ENCODE data around the gene ALCAM.

Gene ALCAM

GRCh38 chr3:105470851-105471250 lies 104.1 kb downstream of the ALCAM start:
- DNase-seq (ENCODE audit: low spot score), result no peak
- no peak for TF ChIP-seq CTCF (IDR thresholded peaks at IDR 0.05; ENCODE audit: extremely low read depth, missing control alignments)

GRCh38 chr3:105473521-105474223 lies 107.0 kb downstream of the ALCAM start:
- no peak for TF ChIP-seq CTCF (IDR thresholded peaks at IDR 0.05; ENCODE audit: extremely low read depth, missing control alignments)
- no peak for DNase-seq (ENCODE audit: low spot score)

GRCh38 chr3:105480768-105481167 lies 114.1 kb downstream of the ALCAM start:
- DNase-seq (ENCODE audit: low spot score), result no peak
- TF ChIP-seq CTCF (IDR thresholded peaks at IDR 0.05; ENCODE audit: extremely low read depth, missing control alignments), result no peak

GRCh38 chr3:105483476-105483875 lies 116.8 kb downstream of the ALCAM start:
- no peak for TF ChIP-seq CTCF (IDR thresholded peaks at IDR 0.05; ENCODE audit: extremely low read depth, missing control alignments)
- no peak for DNase-seq (ENCODE audit: low spot score)

DNA sequence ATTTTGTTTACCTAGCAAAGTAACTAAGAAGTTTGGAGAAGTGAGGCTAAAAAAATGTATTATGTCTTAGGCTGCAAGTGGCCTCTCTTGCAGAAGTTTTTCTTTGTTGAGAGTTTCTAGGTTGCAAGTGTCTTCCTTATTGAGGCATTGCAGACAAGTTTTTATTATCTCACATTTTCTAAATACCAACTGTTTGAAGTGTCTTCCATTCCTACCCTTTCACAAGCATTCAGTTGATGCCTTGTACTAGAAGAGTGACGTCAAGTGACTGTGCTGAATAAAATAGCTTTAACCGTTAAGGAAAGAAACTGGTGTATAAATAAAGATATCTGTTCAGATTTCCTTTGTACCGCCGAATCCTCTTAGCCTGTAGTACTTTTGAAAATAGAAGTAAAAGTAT lies 123.3 kb downstream of the ALCAM start:
- no peak for TF ChIP-seq CTCF (IDR thresholded peaks at IDR 0.05; ENCODE audit: extremely low read depth, missing control alignments)
- no peak for DNase-seq (ENCODE audit: low spot score)

DNA sequence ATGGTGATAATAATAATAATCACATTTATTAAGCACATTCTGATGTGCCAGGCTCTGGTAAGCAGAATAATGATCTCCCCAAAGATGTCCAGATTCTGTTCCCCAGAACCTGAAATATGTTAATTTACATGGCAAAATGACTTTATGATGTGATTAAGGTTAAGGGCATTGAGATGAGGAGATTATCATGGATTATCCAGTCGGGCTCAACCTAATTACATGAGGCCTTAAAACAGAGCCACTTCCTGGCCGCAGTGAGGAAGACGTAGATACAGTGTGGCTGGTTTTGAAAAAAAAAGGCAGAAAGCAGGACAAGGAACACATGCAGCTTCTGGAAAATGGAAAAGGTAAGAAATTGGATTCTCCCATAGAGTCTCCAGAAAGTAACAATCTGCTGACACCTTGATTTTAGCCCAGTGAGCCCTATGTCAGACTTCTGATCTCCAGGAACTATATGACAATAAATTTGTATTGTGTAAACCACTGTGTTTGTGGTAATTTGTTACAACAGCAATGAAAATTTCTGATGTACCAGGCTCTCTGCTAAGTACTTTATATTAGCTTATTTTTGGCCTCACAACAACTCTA lies 126.7 kb downstream of the ALCAM start:
- TF ChIP-seq CTCF (IDR thresholded peaks at IDR 0.05; ENCODE audit: extremely low read depth, missing control alignments), result no peak
- DNase-seq (ENCODE audit: low spot score), result no peak

- no peak for DNase-seq (ENCODE audit: low spot score)
- TF ChIP-seq CTCF (IDR thresholded peaks at IDR 0.05; ENCODE audit: extremely low read depth, missing control alignments), result no peak
Observed at GRCh38 chr3:105495021-105495420, 128.3 kb downstream of the ALCAM start.

All from GM20000 (cell line).